ENCODE data around the gene EPHA10.

GRCh38 chr1:37703061-37703460 is 61.9 kb downstream of the EPHA10 start:
- TF ChIP-seq POLR2A (IDR thresholded peaks at IDR 0.05), result no peak
- TF ChIP-seq, protein P1, sequence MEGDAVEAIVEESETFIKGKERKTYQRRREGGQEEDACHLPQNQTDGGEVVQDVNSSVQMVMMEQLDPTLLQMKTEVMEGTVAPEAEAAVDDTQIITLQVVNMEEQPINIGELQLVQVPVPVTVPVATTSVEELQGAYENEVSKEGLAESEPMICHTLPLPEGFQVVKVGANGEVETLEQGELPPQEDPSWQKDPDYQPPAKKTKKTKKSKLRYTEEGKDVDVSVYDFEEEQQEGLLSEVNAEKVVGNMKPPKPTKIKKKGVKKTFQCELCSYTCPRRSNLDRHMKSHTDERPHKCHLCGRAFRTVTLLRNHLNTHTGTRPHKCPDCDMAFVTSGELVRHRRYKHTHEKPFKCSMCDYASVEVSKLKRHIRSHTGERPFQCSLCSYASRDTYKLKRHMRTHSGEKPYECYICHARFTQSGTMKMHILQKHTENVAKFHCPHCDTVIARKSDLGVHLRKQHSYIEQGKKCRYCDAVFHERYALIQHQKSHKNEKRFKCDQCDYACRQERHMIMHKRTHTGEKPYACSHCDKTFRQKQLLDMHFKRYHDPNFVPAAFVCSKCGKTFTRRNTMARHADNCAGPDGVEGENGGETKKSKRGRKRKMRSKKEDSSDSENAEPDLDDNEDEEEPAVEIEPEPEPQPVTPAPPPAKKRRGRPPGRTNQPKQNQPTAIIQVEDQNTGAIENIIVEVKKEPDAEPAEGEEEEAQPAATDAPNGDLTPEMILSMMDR (IDR thresholded peaks at IDR 0.05), result no peak
